ENCODE data around the gene RUNX2.

DNA sequence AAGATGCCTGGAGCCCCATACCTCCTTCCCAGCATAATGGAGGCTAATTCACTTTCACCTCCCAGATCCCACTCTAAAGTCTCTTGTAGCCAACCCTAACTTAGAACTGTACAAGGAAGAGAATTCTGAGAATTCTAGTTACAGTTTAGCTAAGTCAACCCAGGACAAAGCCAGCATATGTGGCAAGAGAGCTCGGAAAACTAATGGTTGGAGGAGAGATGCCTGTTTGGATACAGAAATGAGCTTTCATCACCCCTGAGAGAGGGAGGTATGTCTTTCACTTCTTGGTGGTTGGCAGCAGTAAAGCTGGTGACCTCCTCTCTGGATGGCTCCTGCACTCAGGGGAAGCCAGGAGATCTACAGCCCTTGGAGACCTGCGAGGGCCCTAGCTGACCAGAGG, 302.2 kb downstream of the RUNX2 start:
- no peak for TF ChIP-seq GATA3 (IDR thresholded peaks at IDR 0.05; ENCODE audit: low read depth, low read length)
- TF ChIP-seq GATA2 (IDR thresholded peaks at IDR 0.05; ENCODE audit: low read depth, low read length): no peak

Measured in SH-SY5Y (cell line).